ENCODE data around the gene OR6S1.
A peak's percentile ranks its signal among the peaks of the same experiment; 100 is the strongest.
"Not testable (repeated sequence)": the region's sequence is repeated elsewhere in the genome, so short reads cannot be mapped to it uniquely, and the experiment has no call there.

OR6S1 gene

GRCh38 chr14:20642755-20643154 lies 1.3 kb upstream of the OR6S1 start:
- DNase-seq; in situ Hi-C loops (cut with HindIII; ENCODE audit: low pct_ligation_motif_present, low pct_unique_long_range_greater_than_20kb, low sequenced_read_pairs): not testable (repeated sequence)

GRCh38 chr14:20642182-20642581 lies 691 bp upstream of the OR6S1 start:
- in situ Hi-C loops (cut with HindIII; ENCODE audit: low pct_ligation_motif_present, low pct_unique_long_range_greater_than_20kb, low sequenced_read_pairs), result no loop called here
- DNase-seq, result no peak

GRCh38 chr14:20632831-20633691 lies 8.4 kb downstream of the OR6S1 start:
- in situ Hi-C loops (cut with HindIII; ENCODE audit: low pct_ligation_motif_present, low pct_unique_long_range_greater_than_20kb, low sequenced_read_pairs), result no loop called here

DNA sequence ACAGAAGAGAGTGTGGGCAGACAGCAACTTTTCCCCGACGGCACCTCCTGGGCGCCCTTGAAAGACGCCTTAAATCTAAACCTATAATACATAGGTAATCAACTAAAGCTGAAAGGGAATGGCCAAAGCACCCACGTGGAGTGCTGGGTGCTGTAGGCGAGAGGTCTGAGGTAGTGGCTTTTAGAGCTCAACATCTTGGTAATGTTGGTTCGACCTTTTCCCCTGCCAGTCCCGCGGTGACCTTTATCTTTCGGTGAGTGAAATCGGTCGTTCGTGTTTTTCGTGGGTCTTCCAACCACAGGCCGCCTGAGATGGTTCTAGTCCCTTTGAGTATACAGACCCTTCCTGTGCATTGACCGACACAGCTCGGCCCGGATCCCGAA lies 9.1 kb downstream of the OR6S1 start:
- in situ Hi-C loops (cut with HindIII; ENCODE audit: low pct_ligation_motif_present, low pct_unique_long_range_greater_than_20kb, low sequenced_read_pairs), result no loop called here
- peak; percentile 29 for DNase-seq

More at GRCh38 chr14:20632831-20633691, 8.4 kb downstream of the OR6S1 start:
- DNase-seq, result peak; percentile 89

- in situ Hi-C loops (cut with HindIII; ENCODE audit: low pct_ligation_motif_present, low pct_unique_long_range_greater_than_20kb, low sequenced_read_pairs), result no loop called here
- peak; percentile 80 for DNase-seq
Measured at GRCh38 chr14:20631880-20632389, 9.6 kb downstream of the OR6S1 start.

- peak; percentile 63 for DNase-seq
- in situ Hi-C loops (cut with HindIII; ENCODE audit: low pct_ligation_motif_present, low pct_unique_long_range_greater_than_20kb, low sequenced_read_pairs), result no loop called here
Measured at GRCh38 chr14:20631023-20631879, 10.2 kb downstream of the OR6S1 start.

DNA sequence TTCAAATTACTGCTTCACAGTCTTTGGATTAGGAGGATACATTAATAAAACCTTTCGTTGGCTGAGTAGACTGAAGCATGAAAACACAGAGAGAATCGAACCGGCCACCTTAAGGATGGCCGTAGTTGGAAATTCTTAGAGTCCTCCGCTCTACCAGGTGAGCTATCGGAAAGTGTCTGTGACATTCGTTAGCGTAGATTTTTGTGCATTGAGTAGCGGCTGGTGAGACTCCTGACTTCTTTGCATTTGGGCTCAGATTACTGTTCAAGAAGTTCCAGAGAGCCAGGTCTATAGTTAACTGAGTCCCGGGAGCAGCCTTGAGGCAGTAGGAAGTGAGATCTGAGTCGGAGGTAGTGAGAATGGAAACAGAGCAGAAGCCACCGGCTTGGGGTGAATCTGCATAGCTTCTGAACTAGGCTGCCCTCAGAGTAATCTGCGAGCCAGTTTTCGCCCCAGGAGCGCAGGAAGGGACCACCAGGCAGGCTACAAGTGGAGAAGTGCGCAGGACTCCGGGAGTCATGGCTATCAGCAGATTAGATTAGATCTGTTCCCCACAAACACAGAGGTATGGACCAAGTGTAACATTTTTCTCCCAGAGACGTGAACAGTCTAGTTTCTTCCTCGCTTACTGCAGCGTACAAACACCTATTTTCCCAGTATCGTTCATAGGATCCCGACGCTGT lies 11.0 kb downstream of the OR6S1 start:
- peak; percentile 45 for DNase-seq
- in situ Hi-C loops (cut with HindIII; ENCODE audit: low pct_ligation_motif_present, low pct_unique_long_range_greater_than_20kb, low sequenced_read_pairs), result no loop called here

GRCh38 chr14:20628063-20628854 lies 13.2 kb downstream of the OR6S1 start:
- in situ Hi-C loops (cut with HindIII; ENCODE audit: low pct_ligation_motif_present, low pct_unique_long_range_greater_than_20kb, low sequenced_read_pairs), result no loop called here
- DNase-seq, result no peak

DNA sequence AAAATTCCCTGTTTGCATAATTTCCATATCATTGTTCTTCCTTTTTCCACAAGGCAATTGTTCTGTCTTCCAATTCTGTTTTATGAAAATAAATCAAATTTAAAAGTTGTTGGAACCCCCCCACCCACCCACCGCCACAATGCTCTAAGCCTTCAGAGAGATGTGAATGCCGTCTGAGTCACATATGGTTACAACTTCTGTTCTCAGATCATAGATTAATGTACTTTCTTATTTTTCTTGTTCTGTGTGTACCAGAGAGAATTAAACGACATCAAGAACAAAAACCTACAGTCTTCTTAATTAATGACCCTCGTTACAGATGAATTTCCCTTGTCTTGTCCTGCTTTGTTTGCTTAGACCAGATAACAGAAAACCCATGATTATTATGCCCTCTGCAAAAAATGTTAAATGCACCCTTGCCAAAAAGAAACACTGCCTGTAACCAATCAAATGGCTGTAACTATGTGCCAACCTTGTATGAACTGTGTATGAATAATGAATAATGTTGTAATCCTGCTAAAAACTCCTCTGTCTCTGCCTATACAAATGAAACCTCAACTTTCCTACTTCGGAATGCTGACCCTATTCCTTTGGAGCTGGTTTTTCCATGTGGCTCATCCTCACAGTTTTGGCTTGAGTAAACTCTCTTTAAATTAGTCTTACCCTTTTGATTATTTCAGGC lies 14.0 kb downstream of the OR6S1 start:
- no peak for DNase-seq
- in situ Hi-C loops (cut with HindIII; ENCODE audit: low pct_ligation_motif_present, low pct_unique_long_range_greater_than_20kb, low sequenced_read_pairs), result no loop called here

- DNase-seq, result no peak
- in situ Hi-C loops (cut with HindIII; ENCODE audit: low pct_ligation_motif_present, low pct_unique_long_range_greater_than_20kb, low sequenced_read_pairs), result no loop called here
Measured at GRCh38 chr14:20626274-20626673, 15.2 kb downstream of the OR6S1 start.

DNA sequence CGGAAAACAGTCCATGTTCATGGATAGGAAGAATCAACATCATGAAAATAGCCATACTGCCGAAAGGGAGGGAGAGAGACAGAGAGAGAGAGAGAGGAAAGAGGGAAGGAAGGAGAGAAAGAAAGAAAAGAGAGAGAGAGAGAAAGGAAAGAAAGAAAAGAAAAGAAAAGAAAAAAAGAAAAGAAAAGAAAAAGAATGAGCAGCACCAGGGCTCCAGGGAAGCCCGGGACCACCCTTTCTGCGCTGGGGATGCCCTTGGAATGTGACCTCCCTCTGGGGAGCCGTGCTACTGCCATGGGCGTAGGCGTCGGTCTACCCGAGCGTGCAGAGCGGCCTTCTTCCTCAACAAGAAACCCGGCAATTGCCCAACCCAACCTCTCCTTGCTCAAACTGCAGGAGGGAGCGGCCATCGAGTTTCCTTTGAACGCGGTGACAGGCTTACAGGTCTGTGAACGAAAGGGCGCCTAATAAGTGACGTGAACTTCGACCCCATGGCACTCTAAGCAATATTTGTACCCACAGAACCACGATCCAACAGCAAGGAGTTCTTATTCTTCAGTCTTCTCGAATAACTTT lies 16.9 kb downstream of the OR6S1 start:
- in situ Hi-C loops (cut with HindIII; ENCODE audit: low pct_ligation_motif_present, low pct_unique_long_range_greater_than_20kb, low sequenced_read_pairs), result no loop called here
- DNase-seq, result no peak

- DNase-seq, result no peak
- in situ Hi-C loops (cut with HindIII; ENCODE audit: low pct_ligation_motif_present, low pct_unique_long_range_greater_than_20kb, low sequenced_read_pairs), result no loop called here
Measured at GRCh38 chr14:20623798-20624197, 17.7 kb downstream of the OR6S1 start.

DNA sequence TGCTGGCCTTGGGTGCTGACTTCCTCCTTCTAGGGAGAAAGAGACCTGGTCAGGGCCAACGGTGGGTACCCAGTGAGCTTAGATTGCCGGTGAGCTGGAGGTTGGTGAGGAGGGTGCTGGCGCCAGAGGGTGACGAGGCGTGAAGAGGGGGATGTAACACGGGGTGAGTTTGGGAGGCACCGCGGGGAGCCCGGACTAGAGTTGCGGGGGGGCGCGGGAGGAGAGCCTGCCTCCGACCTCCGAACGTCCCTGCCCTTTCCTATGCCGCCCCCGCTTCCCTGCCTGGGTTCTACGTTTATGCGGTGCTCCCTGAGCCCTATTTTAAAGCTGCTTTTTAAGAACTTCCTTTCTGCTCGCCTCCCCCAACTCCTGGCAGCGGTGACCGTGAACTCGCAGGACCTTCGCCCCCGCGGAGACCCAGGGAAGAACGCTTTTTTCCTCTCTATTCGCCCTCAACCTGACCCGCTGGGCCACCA lies 18.6 kb downstream of the OR6S1 start:
- in situ Hi-C loops (cut with HindIII; ENCODE audit: low pct_ligation_motif_present, low pct_unique_long_range_greater_than_20kb, low sequenced_read_pairs), result no loop called here
- DNase-seq, result no peak

GRCh38 chr14:20620798-20621478 lies 20.6 kb downstream of the OR6S1 start:
- in situ Hi-C loops (cut with HindIII; ENCODE audit: low pct_ligation_motif_present, low pct_unique_long_range_greater_than_20kb, low sequenced_read_pairs), result no loop called here
- no peak for DNase-seq

DNA sequence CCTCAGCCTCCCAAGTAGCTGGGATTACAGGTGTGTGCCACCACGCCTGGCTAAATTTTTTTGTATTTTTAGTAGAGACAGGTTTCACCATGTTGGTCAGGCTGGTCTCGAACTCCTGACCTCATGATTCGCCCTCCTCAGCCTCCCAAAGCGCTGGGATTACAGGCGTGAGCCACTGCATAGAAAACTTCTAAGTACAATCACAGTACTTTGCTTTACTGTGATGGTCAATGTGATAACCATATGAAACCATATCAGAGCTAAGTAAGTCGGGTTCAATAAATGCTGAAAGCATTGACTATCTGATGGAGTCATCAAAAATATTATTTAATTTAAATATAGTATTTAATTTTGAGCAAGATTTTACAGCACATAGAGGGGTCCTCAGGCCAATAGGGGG lies 21.8 kb downstream of the OR6S1 start:
- in situ Hi-C loops (cut with HindIII; ENCODE audit: low pct_ligation_motif_present, low pct_unique_long_range_greater_than_20kb, low sequenced_read_pairs), result not testable (repeated sequence)

GRCh38 chr14:20618271-20618749 lies 23.2 kb downstream of the OR6S1 start:
- in situ Hi-C loops (cut with HindIII; ENCODE audit: low pct_ligation_motif_present, low pct_unique_long_range_greater_than_20kb, low sequenced_read_pairs), result no loop called here
- no peak for DNase-seq

More for the DNA sequence above, 21.8 kb downstream of the OR6S1 start:
- DNase-seq, result not testable (repeated sequence)
